Vagina (tissue), 2 donors: ENCODE measurements around the gene ARHGAP26. TPM values are rescaled to one million over a fixed set of nuclear protein-coding genes. Genes with fewer than 3 reads are reported as not detected.

Experiments used
- DNase-seq, 2 donors: peaks; one replicate each; pipeline ENCODE4 v3.0.0-alpha.2; 2017; ENCODE audit errors: extremely low spot score in 2 of 2
- H3K27ac ChIP-seq: fragments of 200-600 bp; sonication (generic); one replicate; pipeline ENCODE4 v1.5.1; 2019
- H3K27me3 ChIP-seq: fragments of 200-600 bp; sonication (generic); one replicate; pipeline ENCODE4 v1.5.1; 2019
- H3K36me3 ChIP-seq, 2 donors: fragments of 200-600 bp; sonication (generic); one replicate each; pipeline ENCODE4 v1.5.1; 2017 to 2019
- H3K4me1 ChIP-seq: fragments of 200-600 bp; sonication (generic); one replicate; pipeline ENCODE4 v1.5.1; 2019
- H3K4me3 ChIP-seq, 2 donors: fragments of 200-600 bp; sonication (generic); 1 replicate in 1 of 2; 2 replicates in 1 of 2; pipeline ENCODE4 v1.5.1; 2016 to 2019
- H3K9me3 ChIP-seq: fragments of 200-600 bp; sonication (generic); one replicate; pipeline ENCODE4 v1.5.1; 2019
- POLR2A ChIP-seq, 2 donors: fragments of 450-650 bp; IDR thresholded peaks; one replicate each; pipeline ENCODE4 v1.6.1; 2017; ENCODE audit warnings: antibody characterized with exemption in 2 of 2, mild to moderate bottlenecking in 2 of 2, moderate library complexity in 2 of 2
- POLR2AphosphoS5 ChIP-seq, 2 donors: sonication (generic); formaldehyde crosslinking; IDR thresholded peaks; one replicate each; pipeline ENCODE4 v1.9.0; 2017; ENCODE audit warnings: antibody characterized with exemption in 2 of 2, mild to moderate bottlenecking in 2 of 2, low read depth in 1 of 2; ENCODE audit not compliant: insufficient read depth in 1 of 2
- intact Hi-C: fragments of 100-400 bp; cut with DNase I; formaldehyde crosslinking; loops from one replicate; pipeline ENCODE4 v1.15.1; 2023
- total RNA-seq: library from RNA; depleted of rRNA; stranded (reverse); fragments of >200 nt; gene quantifications from one replicate; pipeline ENCODE4 v1.2.3, GENCODE V29; 2016
- TF ChIP-seq, protein P1 (sequence below), 3 experiments: fragments of 450-650 bp in 2 of 3; fragments of 200-600 bp in 1 of 3; sonication (generic) in 1 of 3; IDR thresholded peaks; one replicate each; pipeline ENCODE4 v1.5.1; 2017 to 2019; ENCODE audit warnings: antibody characterized with exemption in 3 of 3, mild to moderate bottlenecking in 2 of 3, moderate library complexity in 2 of 3

ARHGAP26 gene, protein sequence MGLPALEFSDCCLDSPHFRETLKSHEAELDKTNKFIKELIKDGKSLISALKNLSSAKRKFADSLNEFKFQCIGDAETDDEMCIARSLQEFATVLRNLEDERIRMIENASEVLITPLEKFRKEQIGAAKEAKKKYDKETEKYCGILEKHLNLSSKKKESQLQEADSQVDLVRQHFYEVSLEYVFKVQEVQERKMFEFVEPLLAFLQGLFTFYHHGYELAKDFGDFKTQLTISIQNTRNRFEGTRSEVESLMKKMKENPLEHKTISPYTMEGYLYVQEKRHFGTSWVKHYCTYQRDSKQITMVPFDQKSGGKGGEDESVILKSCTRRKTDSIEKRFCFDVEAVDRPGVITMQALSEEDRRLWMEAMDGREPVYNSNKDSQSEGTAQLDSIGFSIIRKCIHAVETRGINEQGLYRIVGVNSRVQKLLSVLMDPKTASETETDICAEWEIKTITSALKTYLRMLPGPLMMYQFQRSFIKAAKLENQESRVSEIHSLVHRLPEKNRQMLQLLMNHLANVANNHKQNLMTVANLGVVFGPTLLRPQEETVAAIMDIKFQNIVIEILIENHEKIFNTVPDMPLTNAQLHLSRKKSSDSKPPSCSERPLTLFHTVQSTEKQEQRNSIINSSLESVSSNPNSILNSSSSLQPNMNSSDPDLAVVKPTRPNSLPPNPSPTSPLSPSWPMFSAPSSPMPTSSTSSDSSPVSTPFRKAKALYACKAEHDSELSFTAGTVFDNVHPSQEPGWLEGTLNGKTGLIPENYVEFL
- 42.5 TPM for total RNA-seq

DNA sequence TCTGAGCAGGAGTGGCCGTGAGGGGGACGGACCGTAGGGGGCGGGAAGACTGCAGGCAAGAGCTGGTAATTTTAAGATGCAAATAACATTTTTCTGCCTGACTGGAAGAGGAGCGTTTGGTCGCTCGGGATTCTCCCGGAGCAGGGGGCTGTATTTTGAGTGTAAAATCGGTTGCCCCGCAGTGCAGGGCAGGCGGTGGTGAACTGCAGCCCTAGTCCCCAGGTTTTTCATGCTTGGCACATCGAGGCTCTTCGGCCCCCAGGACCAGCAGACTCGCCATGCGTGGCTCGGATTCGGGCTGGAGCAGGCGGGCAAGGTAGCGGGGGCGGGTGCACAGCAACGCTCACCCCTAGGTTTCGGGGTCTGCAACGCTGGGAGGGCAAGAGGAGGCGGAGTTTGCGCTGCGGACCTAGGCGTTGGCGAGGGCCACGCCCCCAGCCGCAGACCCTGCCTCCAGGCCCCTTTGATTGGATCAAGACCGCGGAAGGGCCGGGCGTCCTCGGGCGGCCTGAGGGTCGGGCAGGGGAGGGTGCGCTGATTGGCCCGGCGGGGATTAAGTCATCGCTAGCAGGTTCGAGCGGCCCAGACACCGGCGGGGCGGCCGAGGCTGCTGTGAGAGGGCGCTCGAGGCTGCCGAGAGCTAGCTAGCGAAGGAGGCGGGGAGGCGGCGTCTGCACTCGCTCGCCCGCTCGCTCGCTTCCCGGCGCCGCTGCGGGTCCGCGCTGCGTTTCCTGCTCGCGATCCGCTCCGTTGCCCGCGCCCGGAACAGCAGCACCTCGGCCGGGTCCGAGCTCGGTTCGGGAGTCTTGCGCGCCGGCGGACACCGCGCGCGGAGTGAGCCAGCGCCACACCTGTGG lies at the start of gene ARHGAP26:
TSS of gene ARHGAP26 (plus strand) at position 585 of the 857 bp plus-strand sequence. CDS start 385 bp downstream, outside the sequence.
- no peaks in the 10 kb centered on the region for H3K36me3 ChIP-seq
- H3K27ac ChIP-seq: peak within 1 kb of the TSS; percentile 80
- peak within 1 kb of the TSS; percentile 66 to 85 for H3K4me3 ChIP-seq
- TF ChIP-seq POLR2AphosphoS5 (IDR thresholded peaks at IDR 0.05; ENCODE audit: insufficient read depth in 1 of 2, low read depth in 1 of 2) (peak; percentile 92 to 99), POLR2A (IDR thresholded peaks at IDR 0.05) (peak; percentile 100)
- TF ChIP-seq, protein P1, sequence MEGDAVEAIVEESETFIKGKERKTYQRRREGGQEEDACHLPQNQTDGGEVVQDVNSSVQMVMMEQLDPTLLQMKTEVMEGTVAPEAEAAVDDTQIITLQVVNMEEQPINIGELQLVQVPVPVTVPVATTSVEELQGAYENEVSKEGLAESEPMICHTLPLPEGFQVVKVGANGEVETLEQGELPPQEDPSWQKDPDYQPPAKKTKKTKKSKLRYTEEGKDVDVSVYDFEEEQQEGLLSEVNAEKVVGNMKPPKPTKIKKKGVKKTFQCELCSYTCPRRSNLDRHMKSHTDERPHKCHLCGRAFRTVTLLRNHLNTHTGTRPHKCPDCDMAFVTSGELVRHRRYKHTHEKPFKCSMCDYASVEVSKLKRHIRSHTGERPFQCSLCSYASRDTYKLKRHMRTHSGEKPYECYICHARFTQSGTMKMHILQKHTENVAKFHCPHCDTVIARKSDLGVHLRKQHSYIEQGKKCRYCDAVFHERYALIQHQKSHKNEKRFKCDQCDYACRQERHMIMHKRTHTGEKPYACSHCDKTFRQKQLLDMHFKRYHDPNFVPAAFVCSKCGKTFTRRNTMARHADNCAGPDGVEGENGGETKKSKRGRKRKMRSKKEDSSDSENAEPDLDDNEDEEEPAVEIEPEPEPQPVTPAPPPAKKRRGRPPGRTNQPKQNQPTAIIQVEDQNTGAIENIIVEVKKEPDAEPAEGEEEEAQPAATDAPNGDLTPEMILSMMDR (IDR thresholded peaks at IDR 0.05): no peak
- intact Hi-C loops: loop anchor here (5.0 to 10.0 kb wide), 3 partner anchors 55 to 1593 kb away; partner anchors contain the start of gene PCDHB8
- H3K27me3 ChIP-seq: no peaks in the 10 kb centered on the region
- DNase-seq: peak in 1 of 2 donors; percentile 98
- no peaks in the 10 kb centered on the region for H3K9me3 ChIP-seq
- H3K4me1 ChIP-seq: peaks cover 25% of the 10 kb centered on the region

DNA sequence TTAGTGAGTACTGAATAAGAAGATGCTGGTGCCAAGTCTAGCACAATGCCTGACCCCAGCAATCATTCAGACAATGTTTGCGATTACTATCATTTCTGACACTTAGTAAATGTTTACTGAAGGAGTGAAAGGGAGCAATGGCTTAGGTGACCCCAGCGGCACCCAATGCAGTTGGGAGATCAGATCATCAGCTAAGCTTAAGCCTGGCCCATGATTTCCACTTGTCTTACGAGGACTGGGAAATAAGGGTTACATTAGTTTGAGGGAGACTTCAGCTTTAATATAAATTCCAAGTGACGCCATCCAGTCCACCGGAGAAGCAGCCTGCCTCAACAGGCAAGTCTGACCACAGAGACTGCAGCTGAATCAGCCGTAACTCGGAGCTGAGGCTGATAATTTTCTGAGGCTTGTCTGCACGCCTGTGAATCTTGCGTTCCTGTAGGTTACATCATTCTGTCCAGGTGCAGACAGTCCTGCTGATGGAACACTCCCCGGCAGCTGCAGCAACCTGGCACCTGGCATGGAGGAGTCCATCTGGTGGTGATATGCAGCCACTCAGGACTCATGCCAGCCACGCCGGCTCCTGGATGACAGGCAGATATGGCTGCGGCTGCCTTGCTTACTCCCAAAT lies 49.4 kb upstream of the ARHGAP26 start:
- Histone ChIP-seq H3K27me3 (no peaks in the 10 kb centered on the region), H3K4me1 (no peaks in the 10 kb centered on the region), H3K27ac (no peak overlapping the region), H3K4me3 (no peak overlapping the region), H3K9me3 (no peaks in the 10 kb centered on the region), H3K36me3 (no peaks in the 10 kb centered on the region)
- TF ChIP-seq, protein P1 (IDR thresholded peaks at IDR 0.05): no peak
- intact Hi-C loops: no loop called here
- DNase-seq: no peak

DNA sequence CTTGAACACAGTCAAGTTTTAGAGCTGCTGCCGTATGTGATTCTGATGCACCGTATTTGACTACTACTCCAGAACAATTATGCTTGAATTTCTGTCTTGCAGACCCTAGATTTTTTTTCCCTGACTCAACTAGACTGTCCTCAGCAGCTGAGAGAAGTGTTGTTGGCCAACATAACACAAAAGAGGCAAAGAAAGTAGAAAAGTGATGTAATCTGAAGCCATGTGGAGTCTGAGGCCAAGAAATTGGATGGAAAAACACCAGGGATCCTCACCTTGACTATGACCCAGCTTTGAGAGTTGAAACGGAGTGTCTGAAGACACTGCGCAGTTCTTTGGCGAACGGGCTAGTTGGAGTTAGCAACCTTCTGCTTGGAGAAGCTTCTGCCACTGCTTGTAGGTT lies 48.0 kb upstream of the ARHGAP26 start:
- Histone ChIP-seq H3K4me1 (no peaks in the 10 kb centered on the region), H3K9me3 (no peaks in the 10 kb centered on the region), H3K36me3 (no peaks in the 10 kb centered on the region), H3K27ac (no peak overlapping the region), H3K27me3 (no peaks in the 10 kb centered on the region), H3K4me3 (no peak overlapping the region)
- intact Hi-C loops: no loop called here
- DNase-seq: no peak
- TF ChIP-seq POLR2A (IDR thresholded peaks at IDR 0.05) (no peak), POLR2AphosphoS5 (IDR thresholded peaks at IDR 0.05; ENCODE audit: insufficient read depth in 1 of 2, low read depth in 1 of 2) (no peak)
- TF ChIP-seq, protein P1 (IDR thresholded peaks at IDR 0.05): no peak

DNA sequence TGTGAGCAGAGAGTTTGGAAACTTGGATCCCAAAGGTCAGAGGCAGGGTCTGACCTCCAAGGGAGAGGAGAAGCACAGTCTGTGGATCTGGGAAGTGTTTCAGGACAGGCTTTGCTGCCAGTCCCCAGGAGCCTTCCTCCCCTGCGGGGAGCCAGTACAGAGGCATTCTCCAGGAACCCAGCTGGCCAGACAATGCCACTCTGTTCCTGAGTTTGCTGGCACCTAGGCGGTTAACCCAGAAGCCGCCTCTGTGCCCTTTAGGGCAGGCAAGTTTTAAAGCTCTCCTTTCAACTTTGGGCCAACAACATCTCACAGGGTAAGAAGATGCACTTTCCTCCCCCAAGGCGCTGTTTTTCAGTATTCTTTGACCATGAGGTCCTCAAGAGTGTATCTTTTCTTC lies 47.3 kb upstream of the ARHGAP26 start:
- Histone ChIP-seq H3K27ac (no peak overlapping the region), H3K4me1 (no peaks in the 10 kb centered on the region), H3K27me3 (no peaks in the 10 kb centered on the region), H3K36me3 (no peaks in the 10 kb centered on the region), H3K9me3 (no peaks in the 10 kb centered on the region), H3K4me3 (no peak overlapping the region)
- intact Hi-C loops: no loop called here
- no peak for DNase-seq
- TF ChIP-seq POLR2AphosphoS5 (IDR thresholded peaks at IDR 0.05; ENCODE audit: insufficient read depth in 1 of 2, low read depth in 1 of 2) (no peak), POLR2A (IDR thresholded peaks at IDR 0.05) (no peak)
- TF ChIP-seq, protein P1 (IDR thresholded peaks at IDR 0.05): no peak
